ENCODE data around the gene TP53INP2.
"Not testable (repeated sequence)": the region's sequence is repeated elsewhere in the genome, so short reads cannot be mapped to it uniquely, and the experiment has no call there.

Gene TP53INP2

DNA sequence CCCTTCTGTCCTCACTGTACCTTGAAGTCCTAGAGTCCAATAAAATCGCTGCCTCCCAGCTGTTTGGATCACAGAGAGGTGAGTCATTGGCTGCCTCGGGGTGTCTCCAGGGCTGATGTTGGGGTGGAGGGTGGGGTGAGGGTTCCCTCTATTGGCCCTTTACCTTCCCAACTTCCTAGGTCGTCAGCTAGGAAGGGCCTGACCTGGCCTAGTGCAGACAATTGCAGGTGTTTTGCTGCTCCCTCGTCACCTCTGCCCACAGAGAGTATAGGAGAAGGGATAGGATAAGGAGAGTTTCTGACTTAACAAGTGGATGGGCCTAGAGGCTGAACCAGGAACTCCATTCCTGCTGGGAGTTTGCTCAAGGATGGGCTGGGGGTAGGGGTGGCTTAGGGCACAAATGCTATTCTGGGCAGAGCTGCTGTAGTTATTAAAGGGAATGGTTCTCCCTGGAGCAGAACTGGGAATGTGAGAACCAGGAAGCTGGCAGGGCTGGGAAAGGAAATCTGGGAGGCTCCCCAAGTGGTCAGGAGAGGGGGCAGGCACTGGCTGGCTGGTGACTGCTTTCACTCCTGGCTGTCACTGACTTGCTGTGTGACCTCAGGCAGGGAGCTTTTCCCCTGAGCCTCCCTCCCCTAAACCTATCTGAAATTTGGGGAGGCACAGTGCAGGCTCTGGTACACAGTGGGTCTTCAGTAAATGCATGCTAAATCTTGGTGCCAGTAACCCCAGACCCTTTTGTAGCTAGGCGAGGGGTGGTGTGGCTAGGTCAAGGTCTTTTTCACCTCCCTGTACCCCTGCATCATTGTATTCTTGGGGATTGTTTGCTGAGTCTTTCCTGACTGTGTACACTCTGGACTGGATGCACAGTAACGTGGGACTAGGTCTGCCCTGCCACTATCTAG is 1.5 kb downstream of the TP53INP2 start:
- no peak for DNase-seq (ENCODE audit: low spot score)

DNA sequence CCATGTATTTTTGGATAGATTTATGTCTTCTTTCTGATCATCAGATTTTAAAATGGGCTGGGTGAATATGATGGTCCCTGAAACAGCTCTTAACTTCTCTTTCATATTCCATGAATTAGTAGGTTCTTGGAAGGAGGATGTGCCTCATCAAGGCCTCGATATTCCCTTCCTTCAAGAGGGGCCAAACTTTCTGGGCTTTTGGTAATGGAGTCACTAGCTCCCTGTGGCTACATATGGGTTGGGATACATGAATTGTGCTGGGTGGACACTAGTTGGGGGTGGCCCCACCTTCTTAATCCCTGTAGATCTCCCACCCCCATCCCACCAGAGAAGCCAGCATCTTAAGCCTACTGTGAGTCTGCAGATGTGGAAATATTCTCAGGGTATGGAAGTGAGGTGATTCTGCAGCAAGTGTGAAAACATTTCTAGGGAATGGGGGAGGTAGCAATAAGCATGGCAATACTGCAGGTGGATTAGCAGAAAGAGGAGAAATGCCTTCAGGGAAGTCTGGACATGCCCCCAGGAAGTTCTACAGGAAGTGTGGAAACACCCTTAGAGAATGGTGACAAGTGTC is 2.2 kb downstream of the TP53INP2 start:
- no peak for DNase-seq (ENCODE audit: low spot score)

DNA sequence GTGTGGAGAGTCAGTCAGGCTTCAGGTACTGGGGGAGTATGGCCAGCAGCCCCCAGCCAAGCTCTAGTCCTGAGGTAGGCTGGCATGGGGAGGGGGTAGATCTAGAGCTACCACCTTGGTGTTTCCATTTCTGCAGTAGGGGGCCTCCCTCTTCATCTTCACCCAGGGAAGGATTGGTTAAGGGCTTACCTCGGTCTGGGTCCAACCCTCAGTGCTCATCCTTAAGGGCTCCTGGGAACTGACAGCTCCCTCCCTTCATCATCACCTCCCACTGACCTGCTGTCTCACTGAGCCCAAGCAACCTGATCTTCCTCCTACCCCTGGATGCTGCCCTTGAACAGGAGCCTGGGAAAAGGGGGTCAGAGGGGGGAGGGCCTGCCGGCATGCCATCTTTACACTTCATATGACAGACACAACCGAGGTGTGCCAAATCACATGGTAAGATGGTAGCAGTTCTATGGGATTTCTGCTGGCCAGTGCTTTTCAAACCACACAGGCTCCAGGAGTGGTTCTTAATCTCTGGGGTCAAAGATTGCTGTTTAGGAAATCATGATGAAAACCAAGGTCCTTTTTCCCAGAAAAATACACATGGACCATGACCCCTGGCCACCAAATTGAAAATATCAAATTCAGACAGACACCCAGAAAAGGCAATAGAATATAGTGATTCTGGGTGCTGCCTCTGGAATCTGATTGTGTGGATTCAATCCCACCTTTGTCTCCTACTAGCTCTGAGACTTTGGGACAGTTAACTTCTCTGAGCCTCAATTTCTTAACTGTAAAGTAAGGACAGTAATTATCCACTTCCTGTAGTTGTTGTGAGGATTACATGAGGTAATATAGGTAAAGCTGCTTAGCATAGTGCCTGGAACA is 3.0 kb downstream of the TP53INP2 start:
- DNase-seq (ENCODE audit: low spot score): no peak

- peak; percentile 78 for DNase-seq (ENCODE audit: low spot score)
Measured at GRCh38 chr20:34708621-34709043, 4.5 kb downstream of the TP53INP2 start.

GRCh38 chr20:34709044-34709830 is 5.1 kb downstream of the TP53INP2 start:
- DNase-seq (ENCODE audit: low spot score): peak; percentile 93

DNA sequence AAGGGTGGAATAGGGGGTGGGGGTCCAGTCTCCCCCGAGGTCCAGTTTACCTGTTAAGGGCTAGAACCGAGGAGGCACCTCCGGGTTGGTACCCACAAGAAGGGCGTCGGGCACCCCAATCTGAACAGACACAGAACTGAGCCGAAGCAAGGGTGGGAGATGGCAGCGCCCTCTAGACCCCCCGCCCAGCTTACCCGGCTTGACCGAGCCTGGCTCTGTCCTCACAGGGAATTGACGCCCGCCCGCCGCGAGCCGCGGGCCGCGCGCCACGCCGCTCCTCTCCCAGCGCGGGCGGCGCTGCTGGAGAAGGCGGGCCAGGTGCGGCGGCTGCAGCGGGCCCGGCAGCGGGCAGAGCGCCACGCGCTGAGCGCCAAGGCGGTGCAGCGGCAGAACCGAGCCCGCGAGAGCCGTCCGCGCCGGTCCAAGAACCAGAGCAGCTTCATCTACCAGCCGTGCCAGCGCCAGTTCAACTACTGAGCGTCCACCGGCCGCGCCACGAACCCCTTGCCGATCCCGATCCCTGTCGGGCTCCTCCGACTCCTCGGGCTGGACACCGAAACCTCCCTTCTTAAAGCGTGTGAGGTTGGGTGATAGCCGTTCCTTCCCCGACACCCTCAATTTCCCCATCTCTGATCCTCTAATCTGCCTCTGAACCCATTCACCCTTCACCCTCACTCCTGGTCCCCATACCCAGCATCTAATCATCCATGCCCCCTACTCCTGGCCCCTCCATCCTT is 5.9 kb downstream of the TP53INP2 start:
- peak; percentile 43 for DNase-seq (ENCODE audit: low spot score)

DNA sequence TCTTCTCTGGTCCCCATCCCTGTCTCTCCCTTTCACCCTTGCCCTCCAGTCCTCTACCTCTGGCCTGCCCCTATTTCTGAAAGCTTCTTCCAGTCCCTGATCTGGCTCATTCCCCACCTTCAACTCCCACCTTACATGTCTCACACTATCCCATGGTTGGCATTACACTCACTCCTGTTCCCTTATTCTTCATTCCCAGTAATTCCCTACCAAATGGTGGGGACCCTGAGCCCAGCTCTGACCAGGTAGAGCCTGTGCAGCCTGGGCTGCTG is 6.4 kb downstream of the TP53INP2 start:
- DNase-seq (ENCODE audit: low spot score): no peak

DNA sequence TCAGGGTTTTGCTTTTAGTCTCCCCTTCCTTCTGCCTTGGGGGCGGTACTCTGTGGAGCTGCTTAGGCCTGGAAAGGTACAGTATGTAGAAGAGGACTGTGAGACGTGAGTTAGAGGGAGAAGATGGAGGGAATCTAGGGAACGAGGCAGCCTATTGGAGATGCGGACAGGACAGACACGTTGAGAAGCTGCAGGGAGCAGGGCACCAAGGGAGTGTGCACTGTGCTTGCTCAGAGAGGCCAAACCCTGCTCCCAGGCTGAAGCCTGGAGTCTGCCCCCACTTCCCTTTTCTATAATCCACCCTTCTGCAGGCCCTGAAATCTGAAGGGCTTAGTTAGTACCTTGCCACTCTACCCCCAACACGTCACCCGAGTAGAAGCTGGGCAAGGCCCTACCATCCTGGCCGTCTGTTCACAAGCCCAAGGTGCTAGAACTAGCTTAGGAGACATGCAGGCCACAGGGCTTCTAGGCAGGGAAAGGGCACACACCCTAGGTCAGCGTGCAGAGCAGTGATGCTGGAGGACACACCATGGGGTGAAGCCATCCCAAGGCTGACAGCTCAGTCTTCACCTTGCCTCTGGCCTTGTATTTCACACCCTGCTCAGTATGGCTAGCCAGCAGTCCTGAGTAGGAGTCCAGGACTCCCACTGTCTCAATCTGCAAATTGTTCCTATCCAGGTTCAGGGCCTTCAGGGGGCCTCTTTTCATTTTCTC is 6.9 kb downstream of the TP53INP2 start:
- no peak for DNase-seq (ENCODE audit: low spot score)

DNA sequence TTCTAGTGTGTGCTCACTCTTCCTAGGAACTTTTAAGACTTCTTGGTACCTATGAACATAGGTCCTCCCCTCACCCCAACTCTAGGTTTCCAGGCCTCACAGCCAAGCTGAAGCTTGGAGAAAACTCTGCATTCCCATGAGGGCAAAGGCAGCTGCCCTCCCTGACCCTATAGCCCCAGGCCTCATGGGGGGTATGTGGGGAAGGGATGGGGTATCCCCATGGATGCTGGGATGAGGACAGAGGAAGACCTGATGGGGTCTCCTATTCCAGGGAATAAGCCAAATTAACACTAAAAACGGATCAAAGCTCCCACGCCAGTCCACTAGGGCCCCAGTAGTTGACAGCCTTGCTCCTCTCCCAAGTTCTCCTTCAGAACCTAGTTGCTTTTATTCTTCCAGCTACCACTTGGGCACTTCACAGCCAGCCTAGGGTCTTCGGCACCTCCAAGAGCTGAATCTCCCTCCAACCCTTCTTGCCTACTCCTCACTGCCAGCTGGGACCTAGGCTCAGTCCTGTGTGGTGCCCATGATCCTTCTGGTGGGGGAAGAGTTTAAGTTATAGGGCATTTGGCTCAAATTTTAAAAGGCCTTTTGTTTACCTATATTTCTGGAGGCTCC is 7.8 kb downstream of the TP53INP2 start:
- DNase-seq (ENCODE audit: low spot score): no peak

DNA sequence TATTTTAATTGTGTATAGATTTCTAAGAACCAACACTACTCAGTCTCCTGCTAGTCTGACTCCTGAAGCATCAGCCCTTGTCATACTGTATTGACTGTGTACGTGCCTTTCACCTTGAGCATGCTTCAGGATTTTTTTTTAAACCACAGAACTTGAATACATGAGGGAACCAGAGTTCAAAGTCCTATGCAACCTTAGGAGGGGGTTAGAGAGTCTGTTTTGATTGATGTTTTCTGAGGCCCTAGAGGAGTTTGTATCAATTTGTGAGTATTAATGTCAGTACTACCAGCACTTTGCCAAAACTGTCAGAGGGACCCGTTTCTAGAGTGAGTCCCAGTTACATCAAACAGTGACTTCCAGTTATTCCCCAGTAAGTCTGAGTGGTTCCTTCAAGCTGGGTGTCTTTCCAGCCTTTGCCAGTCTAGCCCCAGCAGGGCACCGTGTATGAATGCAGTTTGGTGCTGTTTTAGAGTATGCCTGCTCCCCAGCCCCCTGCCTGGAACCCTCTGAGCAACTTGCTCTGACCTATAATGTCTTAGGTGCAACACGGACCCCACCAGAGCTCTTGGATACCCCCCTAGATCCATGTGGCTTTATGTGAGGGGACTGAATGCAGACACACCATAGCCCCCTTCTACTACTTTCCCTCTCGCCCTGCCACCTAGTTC is 8.5 kb downstream of the TP53INP2 start:
- no peak for DNase-seq (ENCODE audit: low spot score)

DNA sequence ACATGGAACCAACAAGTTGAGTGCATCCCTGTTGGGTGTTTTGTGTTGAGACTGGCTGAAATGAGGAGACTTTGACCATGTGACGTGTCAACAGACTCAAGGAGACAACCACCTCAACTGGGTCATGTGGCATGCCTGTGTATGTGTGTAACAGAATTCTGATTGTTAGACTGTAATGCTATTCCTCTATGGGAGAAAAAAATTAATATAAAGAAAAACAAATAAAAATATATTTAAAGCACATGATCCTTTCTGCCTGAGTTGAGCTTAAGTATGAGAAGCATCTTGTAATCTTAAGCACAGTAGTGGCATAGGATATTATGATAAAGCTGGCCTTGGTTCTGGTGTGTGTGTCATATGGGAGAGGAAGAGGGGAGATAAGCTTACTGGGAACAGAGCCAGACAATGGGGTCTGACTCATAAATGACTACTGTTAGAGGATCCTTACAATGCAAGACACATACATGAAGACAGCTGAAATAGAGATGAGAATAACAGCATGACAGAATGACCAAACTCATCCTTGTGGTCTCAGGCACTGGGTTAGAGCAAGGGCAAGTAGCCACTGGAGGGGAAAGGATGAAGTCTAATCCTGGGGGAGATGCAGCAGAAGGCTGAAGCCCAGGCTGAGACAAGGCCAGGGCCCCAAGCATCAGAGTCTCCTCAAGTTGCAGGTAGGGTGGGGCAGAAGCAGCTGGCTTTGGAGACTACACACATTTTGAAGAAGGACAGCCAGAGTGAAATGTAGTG is 9.2 kb downstream of the TP53INP2 start:
- no peak for DNase-seq (ENCODE audit: low spot score)

GRCh38 chr20:34713944-34714515 is 9.9 kb downstream of the TP53INP2 start:
- not testable (repeated sequence) for DNase-seq (ENCODE audit: low spot score)

GRCh38 chr20:34715384-34715783 is 11.2 kb downstream of the TP53INP2 start:
- no peak for DNase-seq (ENCODE audit: low spot score)

- DNase-seq (ENCODE audit: low spot score): no peak
Measured at GRCh38 chr20:34716921-34717229, 12.7 kb downstream of the TP53INP2 start.

DNA sequence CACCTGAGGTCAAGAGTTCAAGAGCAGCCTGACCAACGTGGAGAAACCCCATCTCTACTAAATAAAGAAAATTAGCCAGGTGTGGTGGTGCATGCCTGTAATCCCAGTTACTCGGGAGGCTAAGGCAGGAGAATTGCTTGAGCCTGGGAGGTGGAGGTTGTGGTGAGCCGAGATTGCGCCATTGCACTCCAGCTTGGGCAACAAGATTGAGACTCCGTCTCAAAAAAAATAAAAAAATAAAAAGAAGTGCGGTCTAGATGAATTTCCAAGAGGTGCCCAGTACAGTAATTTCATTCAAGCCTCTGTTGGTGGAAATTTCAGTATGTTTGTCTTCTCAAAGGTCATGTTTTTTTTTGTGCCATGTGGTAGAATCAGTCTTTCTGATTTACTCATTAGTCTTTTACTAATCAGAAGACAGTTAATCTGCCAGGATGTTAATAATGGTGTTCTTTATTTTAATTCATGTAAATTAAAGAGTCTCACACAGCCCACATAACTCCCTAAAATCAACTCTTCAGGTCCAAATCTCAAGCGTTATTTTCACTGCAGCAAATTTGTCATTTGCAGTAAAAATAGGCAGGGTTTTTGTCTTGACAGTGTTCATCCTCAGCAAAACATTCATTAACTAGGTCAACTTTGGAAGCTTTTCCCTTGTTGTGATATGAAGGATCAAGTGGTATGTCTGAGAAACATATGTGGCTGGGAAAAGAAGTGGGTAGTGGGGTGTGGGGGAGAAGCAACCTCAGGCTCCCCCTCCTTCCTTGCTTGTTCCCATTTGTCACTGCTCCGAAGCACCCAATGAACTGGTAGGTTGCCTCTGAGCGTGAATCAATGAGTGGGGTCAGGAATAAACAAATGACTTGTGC is 13.3 kb downstream of the TP53INP2 start:
- DNase-seq (ENCODE audit: low spot score): no peak

DNA sequence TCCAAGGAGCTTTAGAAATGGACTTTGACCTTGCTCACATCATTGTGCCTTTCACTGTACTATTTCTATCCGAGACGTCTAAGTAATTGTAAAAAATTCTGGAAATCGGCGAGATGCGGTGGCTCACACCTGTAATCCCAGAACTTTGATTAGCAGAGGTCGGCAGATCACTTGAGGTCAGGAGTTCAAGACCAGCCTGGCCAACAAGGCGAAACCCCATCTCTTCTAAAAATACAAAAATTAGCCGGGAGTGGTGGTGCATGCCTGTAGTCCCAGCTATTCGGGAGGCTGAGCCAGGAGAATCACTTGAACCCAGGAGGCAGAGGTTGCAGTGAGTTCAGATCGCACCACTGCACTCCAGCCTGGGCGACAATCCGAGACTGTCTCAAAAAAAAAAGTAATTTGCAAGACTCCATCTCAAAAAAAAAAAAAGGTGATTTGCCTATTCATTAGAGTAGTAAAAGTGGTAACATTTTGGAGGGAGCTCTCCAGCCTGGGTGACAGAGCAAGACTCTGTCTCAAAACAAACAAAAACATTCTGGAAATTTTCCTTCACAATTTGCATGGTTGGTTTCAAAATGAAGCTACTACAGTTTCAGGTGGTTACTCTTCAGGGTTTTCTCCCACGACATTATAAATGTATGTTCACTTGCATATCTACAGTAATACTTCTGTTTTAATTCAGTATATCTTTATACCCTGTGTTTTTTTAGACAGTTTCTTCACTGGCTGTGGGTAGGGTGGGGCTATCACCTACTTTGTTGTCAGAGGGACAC is 15.3 kb downstream of the TP53INP2 start:
- DNase-seq (ENCODE audit: low spot score): not testable (repeated sequence)
